ENCODE results near the gene FOXO6. TPM values are rescaled to one million over a fixed set of nuclear protein-coding genes. Genes with fewer than 3 reads are reported as not detected.

The FOXO6 gene
- total RNA-seq, 4 donors from 2014 or later = 0.14 to 4.1 TPM; not detected in 2

GRCh38 chr1:41358131-41359021 lies 2.9 kb upstream of the FOXO6 start:
- TF ChIP-seq POLR2AphosphoS5 (IDR thresholded peaks at IDR 0.05) (no peak), CTCF (IDR thresholded peaks at IDR 0.05) (no peak), EP300 (IDR thresholded peaks at IDR 0.05; ENCODE audit: low read depth) (no peak), POLR2A (IDR thresholded peaks at IDR 0.05) (no peak)
- no peaks in the 10 kb centered on the region for H3K36me3 ChIP-seq
- in situ Hi-C loops (cut with MboI; ENCODE audit: low pct_ligation_motif_present in 1 of 4, low pct_unique_long_range_greater_than_20kb in 1 of 4, low sequenced_read_pairs in 3 of 4) = no loop called here
- H3K4me3 ChIP-seq = no peak overlapping the region
- H3K27me3 ChIP-seq = peaks cover 19% of the 10 kb centered on the region
- intact Hi-C loops (cut with DNase I; ENCODE audit: low total_unique reads) = no loop called here
- H3K27ac ChIP-seq = peak overlapping the region in 3 of 4 donors; percentile 19 to 72 (median 56)
- DNase-seq = no peak
- WGBS, 2 donors (ENCODE audit: low coverage in 1 of 2) = 52 to 56% methylated on average over 7 to 24 of the region's 25 CpGs
- peaks cover 21 to 45% (median 44%) of the 10 kb centered on the region in 4 donors for H3K4me1 ChIP-seq
- no peaks in the 10 kb centered on the region for H3K9me3 ChIP-seq

GRCh38 chr1:41359211-41360073 lies 1.8 kb upstream of the FOXO6 start:
- no peak overlapping the region for H3K4me3 ChIP-seq
- H3K27ac ChIP-seq = peak overlapping the region in 3 of 4 donors; percentile 19 to 75 (median 72)
- H3K27me3 ChIP-seq = peaks cover 21% of the 10 kb centered on the region
- intact Hi-C loops (cut with DNase I; ENCODE audit: low total_unique reads) = no loop called here
- no peak for TF ChIP-seq POLR2AphosphoS5 (IDR thresholded peaks at IDR 0.05)
- no peak for TF ChIP-seq POLR2A (IDR thresholded peaks at IDR 0.05)
- no peak for TF ChIP-seq EP300 (IDR thresholded peaks at IDR 0.05; ENCODE audit: low read depth)
- TF ChIP-seq CTCF (IDR thresholded peaks at IDR 0.05) = no peak
- in situ Hi-C loops (cut with MboI; ENCODE audit: low pct_ligation_motif_present in 1 of 4, low pct_unique_long_range_greater_than_20kb in 1 of 4, low sequenced_read_pairs in 3 of 4) = no loop called here
- DNase-seq = no peak
- H3K36me3 ChIP-seq = no peaks in the 10 kb centered on the region
- no peaks in the 10 kb centered on the region for H3K9me3 ChIP-seq
- H3K4me1 ChIP-seq = peaks cover 21 to 45% (median 44%) of the 10 kb centered on the region in 4 donors
- 84% methylated on average over 10 of the region's 10 CpGs; no CpG with 5 or more reads in 1 of the 2 donors for WGBS, 2 donors (ENCODE audit: low coverage in 1 of 2)

- peaks cover 21 to 45% (median 44%) of the 10 kb centered on the region in 4 donors for H3K4me1 ChIP-seq
- intact Hi-C loops (cut with DNase I; ENCODE audit: low total_unique reads) (no loop called here), in situ Hi-C loops (cut with MboI; ENCODE audit: low pct_ligation_motif_present in 1 of 4, low pct_unique_long_range_greater_than_20kb in 1 of 4, low sequenced_read_pairs in 3 of 4) (no loop called here)
- peaks cover 21% of the 10 kb centered on the region for H3K27me3 ChIP-seq
- no peaks in the 10 kb centered on the region for H3K9me3 ChIP-seq
- H3K4me3 ChIP-seq = peak overlapping the region in 2 of 4 donors; percentile 64 to 67
- no peaks in the 10 kb centered on the region for H3K36me3 ChIP-seq
- DNase-seq = no peak
- TF ChIP-seq CTCF (IDR thresholded peaks at IDR 0.05) (no peak), POLR2AphosphoS5 (IDR thresholded peaks at IDR 0.05) (no peak), POLR2A (IDR thresholded peaks at IDR 0.05) (no peak), EP300 (IDR thresholded peaks at IDR 0.05; ENCODE audit: low read depth) (no peak)
- H3K27ac ChIP-seq = peak overlapping the region; percentile 27 to 75 (median 70)
- 45 to 55% methylated on average over 3 to 12 of the region's 12 CpGs for WGBS, 2 donors (ENCODE audit: low coverage in 1 of 2)
These were observed 1.0 kb upstream of the FOXO6 start for GRCh38 chr1:41360074-41360785.

All from transverse colon (tissue), 4 donors.